Measurements from ENCODE around the gene MATR3.

The MATR3 gene

DNA sequence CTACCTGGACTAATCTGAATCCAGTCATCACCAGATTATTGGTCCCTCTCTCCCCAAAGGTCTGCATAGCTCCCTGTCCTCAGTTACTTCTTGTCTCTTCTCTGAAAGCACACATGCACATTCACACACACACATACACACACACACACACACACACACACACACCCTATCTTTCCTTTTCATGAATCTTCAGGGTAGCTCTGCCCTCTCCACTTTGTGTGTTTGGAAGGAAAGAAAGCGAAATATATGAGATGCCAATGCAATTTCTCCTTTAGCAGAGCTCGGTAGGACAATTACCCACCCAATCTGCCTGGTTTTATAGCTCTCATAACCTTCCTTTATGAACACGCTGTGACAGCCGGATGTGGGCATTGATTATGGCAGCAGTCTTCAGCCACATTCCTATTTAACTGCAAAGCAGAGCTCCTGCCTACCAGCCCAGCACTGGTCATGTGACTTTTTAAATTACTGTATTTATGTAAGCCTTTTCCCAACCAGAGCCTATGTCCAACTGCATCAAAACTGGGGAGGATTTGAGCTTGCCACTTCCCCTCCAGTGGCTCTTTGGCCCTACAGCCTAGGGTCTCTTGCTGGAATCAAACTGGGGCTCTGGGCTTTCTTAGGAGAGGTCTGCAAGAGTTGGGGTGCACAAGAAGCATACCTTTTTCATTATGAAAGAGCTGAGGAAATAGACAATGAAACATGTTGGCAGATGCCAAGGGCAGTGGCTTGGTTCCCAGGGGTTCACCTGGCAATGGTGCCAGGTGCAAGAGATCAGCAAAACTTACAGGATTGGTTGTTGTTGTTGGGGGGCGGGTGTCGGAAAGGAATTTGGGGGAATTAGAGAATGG lies 20.8 kb upstream of the MATR3 start:
- in situ Hi-C loops (cut with HindIII; ENCODE audit: low sequenced_read_pairs) = no loop called here

DNA sequence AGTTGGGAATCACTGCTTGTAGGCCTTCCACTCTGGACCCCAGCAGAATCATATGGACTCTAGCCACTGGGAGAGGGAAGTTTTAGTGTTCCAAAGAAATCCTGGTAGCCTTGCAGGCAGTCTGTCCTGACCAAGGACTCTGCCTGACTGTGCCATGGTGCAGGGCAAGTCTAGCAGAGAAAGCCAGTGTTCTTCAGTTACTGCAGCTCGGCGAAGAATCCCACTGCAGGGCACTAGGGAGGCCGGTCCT lies 20.3 kb upstream of the MATR3 start:
- in situ Hi-C loops (cut with HindIII; ENCODE audit: low sequenced_read_pairs) = no loop called here

DNA sequence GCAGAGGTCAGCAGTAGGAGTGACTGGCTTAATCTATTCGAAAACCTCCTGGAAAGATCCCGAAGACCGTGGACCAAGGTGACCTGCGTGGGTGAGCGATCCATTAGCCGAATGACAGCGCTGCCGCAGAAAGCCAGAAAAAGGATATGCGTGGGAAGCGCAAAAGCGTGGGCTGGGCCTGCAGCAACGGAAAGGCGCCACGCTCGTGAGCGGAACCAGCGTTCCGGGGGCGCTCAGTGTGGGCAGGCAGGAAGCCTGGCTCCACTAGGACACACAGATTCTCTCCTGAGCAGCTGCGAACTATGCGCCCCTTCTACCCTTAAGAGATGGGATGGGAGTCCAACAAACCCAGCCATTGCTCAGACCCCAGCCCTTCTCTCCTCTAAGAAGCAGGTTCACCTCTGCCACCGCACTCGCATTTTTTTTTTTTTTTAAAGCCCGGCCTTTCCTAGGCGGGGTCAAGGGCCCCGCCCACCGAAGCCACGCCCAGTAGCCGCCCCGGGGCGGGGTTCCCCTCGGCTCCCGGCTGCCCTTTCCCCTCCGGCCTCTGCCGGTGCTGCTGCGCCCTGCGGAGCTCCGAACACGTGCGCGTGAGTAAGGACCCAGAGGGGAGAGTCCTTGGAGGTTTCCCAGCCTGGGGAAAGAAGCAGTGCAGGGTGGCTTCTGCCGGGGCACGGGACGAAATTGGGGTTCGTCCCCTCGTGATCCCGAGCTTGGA lies 19.8 kb upstream of the MATR3 start:
- in situ Hi-C loops (cut with HindIII; ENCODE audit: low sequenced_read_pairs) = no loop called here

DNA sequence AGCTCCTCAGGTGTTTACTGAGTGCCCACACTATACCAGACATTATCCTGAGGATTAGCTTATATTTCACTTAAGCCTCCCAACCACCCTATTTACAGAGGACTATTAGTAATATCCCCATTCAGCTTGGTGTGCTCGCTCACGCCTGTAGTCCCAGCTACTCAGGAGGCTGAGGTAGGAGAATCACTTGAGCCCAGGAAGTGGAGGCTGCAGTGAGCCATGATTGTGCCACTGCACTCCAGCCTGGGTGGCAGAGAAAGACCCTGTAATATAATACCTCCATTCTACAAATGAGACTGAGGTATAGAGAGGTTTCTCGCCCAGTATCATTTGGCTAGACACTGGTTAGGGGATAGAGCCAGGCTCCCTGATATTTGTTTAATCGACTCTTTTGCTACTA lies 18.0 kb upstream of the MATR3 start:
- in situ Hi-C loops (cut with HindIII; ENCODE audit: low sequenced_read_pairs) = loop anchor here (5.0 kb wide), 1 partner anchor 52 kb away; no protein-coding TSS in a partner anchor

DNA sequence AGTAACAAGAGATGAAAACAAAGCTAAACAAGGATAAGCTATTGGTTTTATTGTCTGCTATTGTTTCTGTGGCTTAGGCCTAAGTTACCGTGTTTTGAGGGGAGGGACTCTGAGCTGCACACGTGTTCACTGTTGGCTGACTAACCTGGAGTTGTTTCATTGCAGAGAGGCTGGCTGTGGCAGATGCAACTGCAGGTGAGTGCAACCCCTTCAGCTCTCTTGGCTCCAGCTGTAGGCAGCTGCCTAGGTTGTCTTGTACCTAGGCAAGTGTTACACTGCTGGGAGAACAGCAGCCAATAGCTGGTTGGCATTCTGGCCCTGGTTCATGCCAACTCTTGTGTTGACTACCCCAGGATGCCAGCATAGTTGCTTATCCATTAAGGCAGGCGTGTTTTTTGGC lies 17.6 kb upstream of the MATR3 start:
- in situ Hi-C loops (cut with HindIII; ENCODE audit: low sequenced_read_pairs) = loop anchor here (5.0 kb wide), 1 partner anchor 51 kb away; no protein-coding TSS in a partner anchor

DNA sequence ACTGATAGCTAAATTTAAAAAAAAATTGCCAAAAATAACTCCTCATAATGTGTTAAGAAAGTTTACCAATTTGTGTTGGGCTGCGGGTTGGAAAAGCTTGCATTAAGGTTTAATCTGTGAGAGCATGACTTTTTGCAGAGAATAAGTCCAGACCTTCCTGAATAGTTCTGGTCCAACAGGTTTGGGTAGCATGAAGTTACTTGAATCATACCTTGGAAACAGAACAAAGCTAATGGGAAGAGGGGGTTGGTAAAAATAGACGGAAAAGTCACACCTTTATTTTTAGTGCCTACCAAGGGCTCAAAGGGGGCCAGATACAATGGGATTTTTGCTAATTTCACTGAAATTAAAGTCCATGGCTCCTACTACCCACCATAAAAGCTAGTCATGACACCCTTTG lies 17.1 kb upstream of the MATR3 start:
- in situ Hi-C loops (cut with HindIII; ENCODE audit: low sequenced_read_pairs) = loop anchor here (5.0 kb wide), 1 partner anchor 51 kb away; no protein-coding TSS in a partner anchor

DNA sequence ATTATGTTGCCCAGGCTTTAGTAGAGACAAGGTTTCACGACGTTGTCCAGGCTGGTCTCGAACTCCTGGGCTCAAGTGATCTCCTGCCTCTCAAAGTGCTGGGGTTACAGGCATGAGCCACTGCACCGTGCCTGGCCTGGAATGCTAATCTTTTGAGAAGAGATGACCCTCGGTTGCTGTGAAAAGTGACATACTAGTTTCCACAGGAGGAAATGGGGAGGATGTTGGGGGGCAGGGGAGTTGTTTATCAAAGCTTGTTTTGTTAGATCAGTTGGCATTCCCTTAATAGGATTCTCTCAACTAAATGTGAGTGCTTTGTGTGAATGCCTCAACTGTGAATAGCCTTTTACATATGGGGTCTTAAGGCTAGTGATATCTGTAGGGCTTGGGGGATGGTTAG lies 16.4 kb upstream of the MATR3 start:
- in situ Hi-C loops (cut with HindIII; ENCODE audit: low sequenced_read_pairs) = loop anchor here (5.0 kb wide), 1 partner anchor 50 kb away; no protein-coding TSS in a partner anchor

DNA sequence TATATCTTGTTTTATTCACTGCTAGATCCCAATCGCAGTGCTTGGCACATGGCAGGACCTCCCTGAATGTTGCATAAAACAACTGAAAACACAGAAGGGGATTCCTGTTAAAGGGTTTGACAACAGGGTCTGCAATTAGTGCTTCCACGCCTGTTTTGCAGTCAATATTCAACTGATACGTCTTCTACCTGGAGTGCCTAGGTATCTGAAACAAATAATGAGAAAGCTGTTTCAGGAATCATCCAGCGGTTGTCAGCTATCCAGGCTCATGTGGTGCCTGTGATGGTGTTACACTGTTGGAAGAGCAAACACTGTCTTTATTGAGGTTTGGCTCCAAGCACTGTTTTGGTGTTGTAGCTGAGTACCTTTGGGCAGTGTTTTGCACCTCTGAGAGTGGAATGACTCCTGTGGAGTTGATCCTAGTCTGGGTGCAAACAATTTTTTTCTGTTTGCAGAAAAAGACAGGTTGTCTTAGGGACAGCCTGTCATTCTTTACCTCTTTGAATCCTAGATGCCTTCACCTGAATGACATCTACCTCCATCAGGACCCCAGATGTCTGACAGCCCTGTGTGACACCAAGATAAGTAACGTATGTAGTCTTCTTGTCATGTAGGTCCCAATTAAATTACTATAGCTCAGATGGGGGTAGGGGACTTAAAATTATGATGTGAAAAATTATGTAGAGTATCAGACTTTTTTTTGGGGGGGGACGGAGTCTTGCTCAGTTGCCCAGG lies 14.8 kb upstream of the MATR3 start:
- in situ Hi-C loops (cut with HindIII; ENCODE audit: low sequenced_read_pairs) = loop anchor here (5.0 kb wide), 1 partner anchor 49 kb away; no protein-coding TSS in a partner anchor

DNA sequence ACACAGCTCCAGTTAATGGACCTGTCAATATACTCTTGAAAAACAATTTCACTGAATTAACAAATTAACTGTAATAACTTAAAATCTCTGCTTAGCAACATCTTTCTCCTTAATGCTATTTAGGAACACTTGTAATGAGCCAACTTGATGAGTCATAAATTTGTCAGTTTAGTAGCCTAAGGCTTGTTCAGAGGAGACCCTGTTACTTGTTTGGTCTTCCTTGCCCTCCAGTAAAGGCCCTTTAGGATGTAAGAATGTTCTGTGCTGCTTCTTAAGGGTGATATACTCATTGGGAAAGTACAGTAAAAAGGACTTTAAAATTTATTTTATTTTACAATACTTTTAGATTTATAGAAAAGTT lies 11.4 kb upstream of the MATR3 start:
- in situ Hi-C loops (cut with HindIII; ENCODE audit: low sequenced_read_pairs) = no loop called here

DNA sequence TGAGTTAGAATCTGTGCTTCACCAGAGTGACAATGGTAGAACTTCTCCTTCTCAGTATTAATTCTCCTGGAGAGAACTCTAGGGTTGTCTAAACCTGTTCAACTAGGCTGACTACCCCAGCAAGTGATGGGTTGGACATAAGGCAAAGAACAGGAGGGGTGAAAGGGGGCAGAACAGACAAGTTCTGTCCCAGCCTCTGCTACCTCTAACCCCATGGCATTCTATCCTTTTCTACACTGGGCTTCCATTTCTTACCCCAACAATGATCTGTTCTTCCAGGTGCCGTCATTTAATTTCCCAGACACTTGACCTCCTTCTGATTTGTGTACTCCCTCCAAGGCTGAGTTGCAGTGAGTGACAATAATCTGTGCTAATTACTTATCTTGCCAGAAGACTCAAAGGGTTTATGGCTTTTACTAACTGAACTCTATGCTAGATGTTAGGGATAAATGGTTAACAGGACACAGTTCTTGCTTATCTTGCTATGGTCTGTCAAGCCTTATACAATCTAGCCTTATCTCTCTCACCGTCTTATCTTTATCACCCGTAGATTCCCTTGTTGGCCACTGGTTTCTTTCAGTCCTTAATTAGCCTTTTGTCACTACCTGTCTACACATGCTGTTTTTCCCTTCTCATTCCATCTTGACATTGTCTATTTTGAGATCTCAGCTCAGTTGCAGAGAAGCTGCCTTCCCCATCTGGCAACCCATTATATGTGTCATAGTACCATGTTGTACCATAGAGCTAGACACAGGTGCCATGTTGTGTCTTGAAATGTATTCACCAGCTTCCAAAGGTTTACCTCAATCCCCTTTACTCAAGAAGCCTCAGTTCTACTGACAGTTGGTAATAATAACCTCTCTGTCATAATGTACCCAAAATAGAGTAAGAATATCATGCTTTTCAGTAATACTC lies 10.0 kb upstream of the MATR3 start:
- in situ Hi-C loops (cut with HindIII; ENCODE audit: low sequenced_read_pairs) = no loop called here

DNA sequence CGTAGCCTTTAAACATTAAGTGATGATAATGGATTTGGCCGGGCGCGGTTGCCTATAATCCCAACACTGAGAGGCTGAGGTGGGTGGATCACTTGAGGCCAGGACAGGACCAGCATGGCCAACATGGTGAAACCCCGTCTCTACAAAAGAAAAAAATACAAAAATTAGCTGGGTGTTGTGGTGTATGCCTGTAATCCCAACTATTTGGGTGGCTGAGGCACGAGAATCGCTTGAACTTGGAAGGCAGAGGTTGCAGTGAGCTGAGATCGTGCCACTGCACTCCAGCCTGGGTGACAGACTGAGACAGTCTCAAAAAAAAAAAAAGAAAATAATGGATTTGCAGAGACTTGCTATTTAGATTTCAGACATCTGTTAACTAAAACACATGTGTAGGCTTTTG lies 9.2 kb upstream of the MATR3 start:
- in situ Hi-C loops (cut with HindIII; ENCODE audit: low sequenced_read_pairs) = no loop called here

DNA sequence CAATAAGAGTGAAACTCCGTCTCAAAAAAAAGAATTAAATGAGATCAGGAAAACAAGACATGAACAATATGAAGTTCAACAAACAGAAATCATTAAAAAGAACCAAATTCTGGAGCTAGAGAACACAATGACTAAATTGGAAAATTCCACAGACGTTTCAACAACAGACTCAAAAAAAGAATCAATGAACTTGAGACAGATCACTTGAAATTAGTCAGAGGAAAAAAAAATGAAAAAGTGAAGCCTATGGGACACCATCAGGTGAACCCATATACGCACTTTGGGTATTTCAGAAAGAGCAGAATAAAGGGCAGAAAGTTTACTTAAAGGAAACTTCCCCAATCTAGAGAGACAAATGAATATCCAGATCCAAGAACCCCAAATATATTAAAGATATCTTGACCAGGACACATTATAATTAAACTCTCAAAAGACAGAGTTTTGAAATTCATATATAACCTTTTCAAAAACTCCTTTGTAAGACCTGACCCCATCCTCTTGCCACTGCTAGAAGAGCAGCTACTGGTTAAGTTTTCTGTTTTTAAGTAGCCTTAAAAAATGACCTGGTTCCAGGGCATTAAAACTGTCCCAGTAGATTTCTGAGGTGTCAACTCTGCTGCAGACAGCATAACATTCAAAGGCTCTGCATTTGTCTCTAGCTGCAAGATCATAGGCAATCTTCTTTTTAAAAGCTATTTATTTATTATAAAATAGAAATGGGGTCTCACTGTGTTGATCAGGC lies 7.7 kb upstream of the MATR3 start:
- in situ Hi-C loops (cut with HindIII; ENCODE audit: low sequenced_read_pairs) = no loop called here

DNA sequence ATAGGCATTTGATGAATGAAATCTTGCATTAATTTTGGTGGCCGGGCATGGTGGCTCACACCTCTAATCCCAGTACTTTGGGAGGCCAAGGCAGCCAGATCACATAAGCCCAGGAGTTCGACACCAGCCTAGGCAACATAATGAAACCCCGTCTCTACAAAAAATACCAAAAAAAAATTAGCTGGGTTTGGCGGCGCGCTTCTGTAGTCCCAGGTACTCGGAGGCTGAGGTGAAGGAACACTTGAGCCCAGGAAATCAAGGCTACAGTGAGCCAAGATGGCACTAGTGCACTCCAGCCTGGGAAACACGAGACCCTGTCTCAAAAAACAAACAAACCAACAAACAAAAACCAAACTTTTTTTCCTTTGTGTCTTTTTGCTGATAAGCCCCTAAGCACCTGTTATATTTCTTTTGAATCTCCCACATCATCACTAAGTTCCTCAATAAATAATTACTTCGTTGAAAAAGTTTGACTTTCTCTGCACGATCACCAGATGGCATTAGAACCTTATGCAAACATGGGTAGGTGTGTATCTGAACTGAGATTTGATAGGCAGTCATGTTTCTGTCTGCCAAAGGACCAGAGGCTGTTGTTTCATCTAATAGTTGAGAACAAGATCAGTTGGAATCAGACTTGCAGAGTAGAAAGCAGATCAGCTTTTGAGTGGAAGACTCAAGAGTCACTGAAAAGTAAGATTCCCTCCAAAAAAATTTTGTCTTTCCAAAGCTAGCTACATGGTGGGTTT lies 5.5 kb upstream of the MATR3 start:
- in situ Hi-C loops (cut with HindIII; ENCODE audit: low sequenced_read_pairs) = no loop called here

DNA sequence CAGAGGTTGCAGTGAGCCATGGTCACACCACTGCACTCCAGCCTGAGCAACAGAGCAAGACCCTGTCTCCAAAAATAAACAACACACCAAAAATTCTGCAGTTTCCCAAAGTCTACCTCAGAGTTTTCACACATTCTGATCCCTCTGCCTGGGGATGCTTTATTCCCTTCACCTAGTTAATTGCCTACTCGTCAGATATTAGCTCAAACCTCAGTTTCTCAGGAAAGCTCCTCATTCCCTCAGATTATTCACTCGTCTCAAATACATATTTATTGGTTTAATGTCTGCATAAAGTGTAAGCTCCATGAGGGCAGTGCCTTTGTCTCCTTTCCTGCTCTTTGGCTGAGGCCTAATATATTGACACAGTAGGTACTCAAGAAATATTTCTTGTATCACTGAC lies 2.5 kb upstream of the MATR3 start:
- in situ Hi-C loops (cut with HindIII; ENCODE audit: low sequenced_read_pairs) = no loop called here

DNA sequence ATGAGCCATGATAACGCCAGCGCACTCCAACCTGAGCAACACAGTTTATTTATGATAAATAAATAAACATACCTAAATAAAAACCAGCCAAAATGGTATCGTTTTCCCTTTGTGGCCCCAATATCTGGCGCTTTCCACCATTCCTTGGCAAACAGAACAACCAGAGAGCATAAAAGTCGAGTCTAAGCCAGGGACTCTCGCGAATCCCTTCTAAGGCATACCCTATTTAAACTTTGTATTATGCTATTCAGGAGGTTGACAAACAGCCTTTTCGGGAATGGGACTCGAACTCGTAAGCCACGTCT lies 386 bp upstream of the MATR3 start:
- in situ Hi-C loops (cut with HindIII; ENCODE audit: low sequenced_read_pairs) = no loop called here

DNA sequence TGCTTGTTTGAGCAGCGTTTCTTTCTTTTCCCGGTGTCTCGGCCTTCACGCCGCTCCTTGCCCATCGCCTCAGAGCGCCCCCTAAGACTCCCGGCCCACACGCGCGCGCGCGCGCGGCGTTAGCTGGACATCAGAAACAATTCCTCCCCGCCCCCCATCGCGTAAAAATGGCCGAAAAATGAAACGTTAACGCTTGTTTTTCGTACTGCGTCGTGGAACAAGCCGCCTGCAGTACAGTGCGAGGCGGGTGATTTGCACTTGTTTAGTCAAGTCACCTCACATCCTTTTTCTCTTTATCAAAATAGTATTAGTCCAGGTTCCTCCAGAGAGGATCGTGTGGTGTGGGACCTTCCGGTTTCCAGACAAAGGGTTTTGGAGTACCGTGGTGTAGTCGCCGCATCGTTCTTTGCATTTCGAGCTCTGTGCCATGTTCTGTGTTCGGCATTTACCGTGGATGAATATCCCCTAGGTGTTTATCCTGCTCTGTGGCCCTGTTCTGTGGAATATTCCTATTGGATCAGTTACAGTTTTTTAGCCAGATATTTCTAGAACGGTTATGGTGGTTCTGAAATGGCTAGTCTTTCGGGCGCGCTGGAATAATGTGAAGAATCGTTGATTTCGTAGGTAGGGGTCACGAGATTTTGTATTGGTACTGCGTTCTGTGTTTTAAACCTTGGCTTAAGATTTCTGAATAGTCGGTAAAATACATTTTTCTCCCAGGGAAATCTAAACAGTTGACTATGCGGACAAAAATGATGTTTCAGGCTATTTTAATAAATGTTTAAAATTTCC lies 1.0 kb downstream of the MATR3 start:
- in situ Hi-C loops (cut with HindIII; ENCODE audit: low sequenced_read_pairs) = no loop called here

DNA sequence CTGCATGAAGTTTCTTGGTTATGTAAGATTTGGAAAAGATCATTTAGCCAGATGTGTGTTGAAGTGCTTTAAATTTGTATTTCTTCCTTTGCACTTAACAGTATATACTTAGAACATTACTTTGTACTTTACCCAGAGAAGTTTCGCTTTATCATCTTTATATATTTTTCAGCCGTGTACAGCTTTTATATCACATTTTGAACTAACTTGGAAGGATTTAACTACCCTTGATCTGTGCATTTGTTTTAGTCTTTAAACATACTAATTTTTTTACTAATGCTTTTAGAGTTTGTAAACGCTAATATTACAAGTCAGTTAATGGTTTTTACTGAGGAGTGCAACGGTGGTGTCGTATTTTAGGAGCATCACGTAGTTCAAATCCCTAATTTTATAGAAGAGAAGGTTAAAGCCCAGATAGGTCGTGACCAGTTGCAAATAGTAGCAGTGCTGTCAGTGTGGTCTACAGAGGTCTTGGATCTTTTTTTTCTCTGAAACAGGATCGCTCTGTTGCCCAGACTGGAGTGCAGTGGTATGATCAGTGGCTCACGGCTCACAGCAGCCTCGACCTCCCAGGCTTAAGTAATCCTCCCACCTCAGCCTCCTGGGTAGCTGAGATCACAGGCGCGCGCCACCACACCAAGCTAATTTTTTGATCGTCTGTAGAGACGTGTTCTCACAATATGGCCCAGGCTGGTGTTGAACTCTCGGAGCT lies 2.0 kb downstream of the MATR3 start:
- in situ Hi-C loops (cut with HindIII; ENCODE audit: low sequenced_read_pairs) = no loop called here

DNA sequence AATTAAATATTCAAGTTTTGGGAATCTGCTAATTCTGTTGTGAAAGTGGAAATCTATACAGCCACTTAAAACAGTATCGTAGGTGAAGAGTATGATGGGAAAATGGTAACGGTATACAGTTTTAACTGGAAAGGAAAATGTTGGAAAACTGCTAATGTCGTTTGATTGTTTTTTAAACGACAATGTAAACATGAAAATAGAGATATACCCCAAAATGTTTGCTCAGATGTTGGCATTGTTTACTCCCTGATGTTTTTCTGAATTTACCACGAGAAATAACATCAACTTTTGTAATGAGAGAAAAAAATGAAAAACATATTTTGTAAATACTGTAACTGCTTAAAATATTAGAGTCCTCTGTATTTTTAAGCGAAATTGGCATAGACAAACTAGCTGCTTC lies 2.7 kb downstream of the MATR3 start:
- in situ Hi-C loops (cut with HindIII; ENCODE audit: low sequenced_read_pairs) = no loop called here
